Lung (tissue), 16 donors: ENCODE results near the gene DAZAP2. TPM values are rescaled to one million over a fixed set of nuclear protein-coding genes. Genes with fewer than 3 reads are reported as not detected.

ENCODE experiments used
- ATAC-seq: fragments of 200-7000 bp; cut with Tn5 transposase; one replicate; pipeline ENCODE4 v1.9.1; 2020; ENCODE audit warnings: moderate number of reproducible peaks; ENCODE audit not compliant: insufficient read depth, low FRiP score
- DNase-seq, 3 donors: peaks; one replicate each; pipeline ENCODE4 v3.0.0-alpha.2; 2013 to 2017
- H3K27ac ChIP-seq, 2 donors: one replicate each; pipeline ENCODE4 v1.5.1; 2013; ENCODE audit warnings: mild to moderate bottlenecking in 2 of 2, moderate library complexity in 2 of 2, control low read depth in 1 of 2, inconsistent platforms in 1 of 2, low read depth in 1 of 2, low read length in 1 of 2
- H3K27me3 ChIP-seq, 3 donors: one replicate each; pipeline ENCODE4 v1.5.1; 2013; ENCODE audit warnings: low read length in 2 of 3; ENCODE audit not compliant: control insufficient read depth in 3 of 3, insufficient read depth in 3 of 3
- H3K36me3 ChIP-seq, 4 donors: one replicate each; pipeline ENCODE4 v1.5.1; 2013; ENCODE audit warnings: low read length in 4 of 4, mild to moderate bottlenecking in 1 of 4, moderate library complexity in 1 of 4; ENCODE audit not compliant: control insufficient read depth in 4 of 4, insufficient read depth in 4 of 4
- H3K4me1 ChIP-seq, 5 donors: one replicate each; pipeline ENCODE4 v1.5.1; 2013; ENCODE audit warnings: low read length in 5 of 5, mild to moderate bottlenecking in 2 of 5, moderate library complexity in 1 of 5; ENCODE audit not compliant: control insufficient read depth in 5 of 5, insufficient read depth in 5 of 5
- H3K4me3 ChIP-seq: one replicate; pipeline ENCODE4 v1.5.1; 2013; ENCODE audit warnings: mild to moderate bottlenecking, control low read depth, moderate library complexity
- H3K9ac ChIP-seq, 2 donors: one replicate each; pipeline ENCODE4 v1.5.1; 2013; ENCODE audit warnings: low read length in 2 of 2, control low read depth in 1 of 2; ENCODE audit not compliant: insufficient read depth in 1 of 2
- H3K9me3 ChIP-seq, 4 donors: one replicate each; pipeline ENCODE4 v1.5.1; 2013; ENCODE audit warnings: low read length in 3 of 4, mild to moderate bottlenecking in 1 of 4, moderate library complexity in 1 of 4; ENCODE audit not compliant: control insufficient read depth in 4 of 4, insufficient read depth in 3 of 4
- CTCF ChIP-seq: IDR thresholded peaks from 2 replicates; pipeline ENCODE4 v1.5.1; 2012; ENCODE audit warnings: mild to moderate bottlenecking; ENCODE audit errors: control extremely low read depth, extremely low read depth
- WGBS, 2 donors: extraction: QIAGEN DNeasy Blood & Tissue Kit; methylation state at CpG; one replicate each; pipeline ENCODE4 v1.1.7; 2013; 5-methylcytosine and 5-hydroxymethylcytosine counted together
- long read RNA-seq, 5 donors: transcript quantifications; one replicate each; lab custom pipeline, GENCODE V29; 2026
- polyA plus RNA-seq, 2 donors: library from polyadenylated mRNA; stranded (reverse); fragments of 200-250 nt; gene quantifications; one replicate each; pipeline ENCODE4 v1.2.1, GENCODE V29; 2013
- total RNA-seq, 2 donors: library from RNA; depleted of rRNA in 1 of 2; stranded (reverse); fragments of >200 nt in 1 of 2; gene quantifications; one replicate each; pipeline ENCODE4 v1.2.1, GENCODE V29; 2014 to 2021
- donor health status: control.
- donor health status: control.
- donor health status: Bipolar disorder and iron deficiency.
- donor health status: healthy.
- donor health status: DM: yes; HTN: yes; CAD: no.

The DAZAP2 gene, protein sequence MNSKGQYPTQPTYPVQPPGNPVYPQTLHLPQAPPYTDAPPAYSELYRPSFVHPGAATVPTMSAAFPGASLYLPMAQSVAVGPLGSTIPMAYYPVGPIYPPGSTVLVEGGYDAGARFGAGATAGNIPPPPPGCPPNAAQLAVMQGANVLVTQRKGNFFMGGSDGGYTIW
- total RNA-seq (100 to 1,000 TPM; 186 to 215 TPM), polyA plus RNA-seq (100 to 1,000 TPM; 146 to 644 TPM)
- long read RNA-seq, donor 1, transcript DAZAP2-214 (2 exons, 3,664 nt) = minor isoform, 17 of 133 reads
- long read RNA-seq, donor 1, transcript DAZAP2-201 (4 exons, 2,598 nt) = major isoform, 82 of 133 reads
- long read RNA-seq, donor 1, partial matches to known transcripts = 13 of 133 reads
- long read RNA-seq, donor 1, other reads (novel, unspliced or antisense) = 16 of 133 reads
- long read RNA-seq, donor 2, transcript DAZAP2-201 (4 exons, 2,598 nt) = major isoform, 16 of 22 reads
- long read RNA-seq, donor 2, partial matches to known transcripts = 0 of 22 reads
- long read RNA-seq, donor 2, other reads (novel, unspliced or antisense) = 0 of 22 reads
- long read RNA-seq, donor 3, transcript DAZAP2-214 (2 exons, 3,664 nt) = minor isoform, 8 of 53 reads
- long read RNA-seq, donor 3, transcript DAZAP2-201 (4 exons, 2,598 nt) = major isoform, 36 of 53 reads
- long read RNA-seq, donor 3, partial matches to known transcripts = 7 of 53 reads
- long read RNA-seq, donor 3, other reads (novel, unspliced or antisense) = 0 of 53 reads
- long read RNA-seq, donor 4, transcript DAZAP2-201 (4 exons, 2,598 nt) = major isoform, 19 of 22 reads
- long read RNA-seq, donor 4, partial matches to known transcripts = 0 of 22 reads
- long read RNA-seq, donor 4, other reads (novel, unspliced or antisense) = 0 of 22 reads
- long read RNA-seq, donor 5, transcript DAZAP2-214 (2 exons, 3,664 nt) = minor isoform, 9 of 110 reads
- long read RNA-seq, donor 5, transcript DAZAP2-201 (4 exons, 2,598 nt) = major isoform, 88 of 110 reads
- long read RNA-seq, donor 5, partial matches to known transcripts = 8 of 110 reads
- long read RNA-seq, donor 5, other reads (novel, unspliced or antisense) = 0 of 110 reads

- Histone ChIP-seq H3K9ac (peak within 1 kb of the TSS; percentile 99), H3K4me1 (peaks cover 0 to 14% (median 8%) of the 10 kb centered on the region in 5 donors), H3K27me3 (no peaks in the 10 kb centered on the region), H3K4me3 (peak within 1 kb of the TSS; percentile 93), H3K9me3 (no peaks in the 10 kb centered on the region), H3K27ac (peak within 1 kb of the TSS; percentile 100), H3K36me3 (peaks cover 18 to 26% (median 22%) of the 10 kb centered on the region in 4 donors)
- TF ChIP-seq CTCF = no peak
- 0 to 1% methylated on average over 70 of the region's 70 CpGs for WGBS, 2 donors
- DNase-seq (peak; percentile 97 to 98 (median 97)), ATAC-seq (peak; percentile 95)
Measured at GRCh38 chr12:51238510-51239334, at the start of gene DAZAP2. TSS of gene DAZAP2 (plus strand) at chr12:51238826. CDS start at chr12:51238908, 82 bp downstream.

- ATAC-seq (no peak), DNase-seq (no peak)
- no peak for TF ChIP-seq CTCF
- Histone ChIP-seq H3K9me3 (no peaks in the 10 kb centered on the region), H3K9ac (no peak overlapping the region), H3K4me1 (no peaks in the 10 kb centered on the region), H3K4me3 (no peak overlapping the region), H3K36me3 (peaks cover 0 to 23% (median 4%) of the 10 kb centered on the region in 4 donors), H3K27ac (no peak overlapping the region), H3K27me3 (no peaks in the 10 kb centered on the region)
- WGBS, 2 donors = 92 to 94% methylated on average over 14 of the region's 14 CpGs
Measured at GRCh38 chr12:51189790-51190355, 48.8 kb upstream of the DAZAP2 start.

GRCh38 chr12:51190820-51191219 lies 47.8 kb upstream of the DAZAP2 start:
- WGBS, 2 donors = 92 to 96% methylated on average over 4 of the region's 4 CpGs
- DNase-seq (no peak), ATAC-seq (no peak)
- no peak overlapping the region for H3K9ac ChIP-seq
- peaks cover 0 to 23% (median 4%) of the 10 kb centered on the region in 4 donors for H3K36me3 ChIP-seq
- no peaks in the 10 kb centered on the region for H3K27me3 ChIP-seq
- H3K4me3 ChIP-seq = no peak overlapping the region
- H3K9me3 ChIP-seq = no peaks in the 10 kb centered on the region
- no peak for TF ChIP-seq CTCF
- no peak overlapping the region for H3K27ac ChIP-seq
- no peaks in the 10 kb centered on the region for H3K4me1 ChIP-seq
